HCT116 (cell line): ENCODE measurements around the gene HOXD13. TPM values are rescaled to one million over a fixed set of nuclear protein-coding genes. Genes with fewer than 3 reads are reported as not detected.

Source experiments
- ATAC-seq: fragments of 200-7000 bp; cut with Tn5 transposase; 2 replicates; pipeline ENCODE4 v1.9.1; 2020; ENCODE audit warnings: mild to moderate bottlenecking, moderate library complexity
- BruUV-seq: library from RNA; stranded (reverse); fragments of 400-500 nt; replicated peaks from 2 replicates; lab custom pipeline; 2021; lab: Mats Ljungman, UMichigan
- CTCF ChIA-PET: fragments of 300-600 bp; sonication (Branson Sonifier 250); formaldehyde crosslinking; loops from one replicate; lab custom pipeline; 2021; ENCODE audit warnings: antibody characterized with exemption; lab: Charles Lee
- POLR2A ChIA-PET: fragments of 300-600, 350-600 bp; sonication (Branson Sonifier 250); formaldehyde crosslinking; loops from one replicate; lab custom pipeline; 2021; ENCODE audit warnings: antibody characterized with exemption; lab: Charles Lee
- RAD21 ChIA-PET, 2 experiments: fragments of 300-600 bp; sonication (Branson Sonifier 250); formaldehyde crosslinking; loops; one replicate each; lab custom pipeline; 2023; ENCODE audit warnings: low total read pairs in 2 of 2; ENCODE audit not compliant: uncharacterized antibody in 2 of 2, unreplicated experiment in 2 of 2, low non-redundant PET in 1 of 2; lab: Charles Lee
- DNase-seq: peaks from one replicate; pipeline ENCODE4 v3.0.0-alpha.2; 2010; ENCODE audit warnings: low read depth, low spot score
- H2AFZ ChIP-seq: fragments of 200-600 bp; shearing (Covaris generic), sonication (generic); 2 replicates; pipeline ENCODE4 v1.6.1; 2017; ENCODE audit warnings: low read depth, mixed run types, mixed read lengths, antibody characterized with exemption, low read length; ENCODE audit not compliant: poor library complexity, severe bottlenecking
- H3K27ac ChIP-seq: 2 replicates; pipeline ENCODE4 v1.5.1; 2012; ENCODE audit warnings: low read depth, low read length
- H3K27me3 ChIP-seq: fragments of 200-600 bp; sonication (generic); 2 replicates; pipeline ENCODE4 v1.6.1; 2016; ENCODE audit warnings: mixed run types, low read length, mixed read lengths; ENCODE audit not compliant: insufficient read depth
- H3K36me3 ChIP-seq, 2 experiments: fragments of 200-500 bp in 1 of 2; fragments of 200-600 bp in 1 of 2; sonication (Bioruptor generic) in 1 of 2; sonication (generic) in 1 of 2; 2 replicates each; pipeline versions ENCODE4 v1.5.1 to v1.6.1; 2014 to 2016; ENCODE audit warnings: low read length in 2 of 2, inconsistent platforms in 1 of 2, mixed read lengths in 1 of 2, mixed run types in 1 of 2; ENCODE audit not compliant: insufficient read depth in 2 of 2, control insufficient read depth in 1 of 2
- H3K4me1 ChIP-seq, 2 experiments: fragments of 200-600 bp in 1 of 2; sonication (generic) in 1 of 2; 2 replicates each; pipeline versions ENCODE4 v1.5.1 to v1.6.1; 2012 to 2017; ENCODE audit warnings: low read length in 2 of 2, inconsistent platforms in 1 of 2, mild to moderate bottlenecking in 1 of 2, mixed read lengths in 1 of 2, mixed run types in 1 of 2, moderate library complexity in 1 of 2; ENCODE audit not compliant: insufficient read depth in 2 of 2, control insufficient read depth in 1 of 2
- H3K4me2 ChIP-seq: fragments of 200-600 bp; sonication (generic); 2 replicates; pipeline ENCODE4 v1.6.1; 2017; ENCODE audit warnings: mixed run types, low read length, mixed read lengths
- H3K4me3 ChIP-seq, 2 experiments: fragments of 200-600 bp in 1 of 2; sonication (generic) in 1 of 2; replicated peaks in 1 of 2; 2 replicates each; pipeline ENCODE4 v1.5.1; 2011 to 2016; ENCODE audit warnings: low read length in 2 of 2, control low read depth in 1 of 2, low read depth in 1 of 2, mild to moderate bottlenecking in 1 of 2, mixed read lengths in 1 of 2, mixed run types in 1 of 2
- H3K79me2 ChIP-seq: fragments of 200-600 bp; sonication (generic); 2 replicates; pipeline ENCODE4 v1.6.1; 2017; ENCODE audit warnings: mild to moderate bottlenecking, mixed run types, low read length, moderate library complexity, mixed read lengths; ENCODE audit not compliant: insufficient read depth
- H3K9ac ChIP-seq: fragments of 200-600 bp; sonication (generic); 2 replicates; pipeline ENCODE4 v1.6.1; 2016; ENCODE audit warnings: low read length, mixed read lengths
- H3K9me2 ChIP-seq: fragments of 200-600 bp; sonication (generic), shearing (Covaris generic); 2 replicates; pipeline ENCODE4 v1.6.1; 2017; ENCODE audit warnings: mixed run types, mild to moderate bottlenecking, moderate library complexity; ENCODE audit not compliant: insufficient read depth
- H3K9me3 ChIP-seq, 2 experiments: fragments of 200-500 bp in 1 of 2; fragments of 200-600 bp in 1 of 2; sonication (Bioruptor generic) in 1 of 2; sonication (generic) in 1 of 2; 2 replicates each; pipeline ENCODE4 v1.6.1; 2014 to 2017; ENCODE audit warnings: low read length in 2 of 2, mixed read lengths in 2 of 2, inconsistent platforms in 1 of 2, low read depth in 1 of 2, mild to moderate bottlenecking in 1 of 2, mixed run types in 1 of 2, moderate library complexity in 1 of 2; ENCODE audit not compliant: control insufficient read depth in 1 of 2, insufficient read depth in 1 of 2
- H4K20me1 ChIP-seq: fragments of 200-600 bp; sonication (generic), shearing (Covaris generic); 2 replicates; pipeline ENCODE4 v1.6.1; 2017; ENCODE audit warnings: mixed run types, mild to moderate bottlenecking, moderate library complexity; ENCODE audit not compliant: insufficient read depth
- ATF3 ChIP-seq: IDR thresholded peaks from 2 replicates; pipeline ENCODE4 v1.6.1; 2012
- CBX3 ChIP-seq: IDR thresholded peaks from 2 replicates; pipeline ENCODE4 v1.6.1; 2012; ENCODE audit warnings: low read depth
- CEBPB ChIP-seq: IDR thresholded peaks from 2 replicates; pipeline ENCODE4 v1.6.1; 2012; ENCODE audit warnings: low read depth
- CTCF ChIP-seq, 3 experiments: fragments of 200-600 bp in 1 of 3; sonication (generic) in 1 of 3; IDR thresholded peaks in 2 of 3; conservative IDR thresholded peaks in 1 of 3; 2 replicates each; pipeline ENCODE4 v1.5.1; 2012 to 2017; ENCODE audit warnings: low read depth in 2 of 3, low read length in 2 of 3, antibody characterized with exemption in 1 of 3, borderline replicate concordance in 1 of 3, control low read depth in 1 of 3, mild to moderate bottlenecking in 1 of 3, mixed read lengths in 1 of 3, mixed run types in 1 of 3, moderate library complexity in 1 of 3; ENCODE audit not compliant: insufficient read depth in 1 of 3
- EGR1 ChIP-seq: IDR thresholded peaks from 2 replicates; pipeline ENCODE4 v1.6.1; 2012; ENCODE audit warnings: low read depth
- ELF1 ChIP-seq: IDR thresholded peaks from 2 replicates; pipeline ENCODE4 v1.6.1; 2012; ENCODE audit warnings: low read depth, borderline replicate concordance
- FOSL1 ChIP-seq: IDR thresholded peaks from 2 replicates; pipeline ENCODE4 v1.6.1; 2012; ENCODE audit warnings: low read depth
- JUND ChIP-seq: IDR thresholded peaks from 2 replicates; pipeline ENCODE4 v1.6.1; 2012
- MAX ChIP-seq: IDR thresholded peaks from 2 replicates; pipeline ENCODE4 v1.6.1; 2012
- POLR2A ChIP-seq: IDR thresholded peaks from 2 replicates; pipeline ENCODE4 v1.7.0; 2011; ENCODE audit warnings: borderline replicate concordance; ENCODE audit not compliant: insufficient read depth, insufficient read length; ENCODE audit errors: extremely low read depth
- POLR2AphosphoS5 ChIP-seq: IDR thresholded peaks from 2 replicates; pipeline ENCODE4 v1.6.1; 2011; ENCODE audit warnings: mild to moderate bottlenecking, low read depth, low read length, moderate library complexity
- RAD21 ChIP-seq: IDR thresholded peaks from 2 replicates; pipeline ENCODE4 v1.6.1; 2012; ENCODE audit warnings: low read depth, mild to moderate bottlenecking
- SIN3A ChIP-seq: IDR thresholded peaks from 2 replicates; pipeline ENCODE4 v1.6.1; 2012; ENCODE audit warnings: low read depth
- SRF ChIP-seq: IDR thresholded peaks from 2 replicates; pipeline ENCODE4 v1.6.1; 2012; ENCODE audit warnings: low read depth
- TCF7L2 ChIP-seq: IDR thresholded peaks from 2 replicates; pipeline ENCODE4 v1.7.0; 2011; ENCODE audit warnings: borderline replicate concordance, inconsistent platforms; ENCODE audit not compliant: insufficient read depth, insufficient read length; ENCODE audit errors: extremely low read depth
- YY1 ChIP-seq: IDR thresholded peaks from 2 replicates; pipeline ENCODE4 v1.6.1; 2011; ENCODE audit warnings: low read length, low read depth, moderate library complexity, mild to moderate bottlenecking; ENCODE audit not compliant: insufficient replicate concordance; ENCODE audit errors: extremely low read depth
- ZFX ChIP-seq: fragments of 450-650 bp; IDR thresholded peaks from 2 replicates; pipeline ENCODE4 v1.6.1; 2017
- ZNF274 ChIP-seq: fragments of 200-500 bp; sonication (Bioruptor generic); IDR thresholded peaks from 2 replicates; pipeline ENCODE4 v1.6.1; 2014; ENCODE audit warnings: mild to moderate bottlenecking, low read depth, low read length, inconsistent platforms
- intact Hi-C: fragments of 100-400 bp; cut with micrococcal nuclease; formaldehyde crosslinking; loops from 2 replicates; pipeline ENCODE4 v1.10.0; 2022
- total RNA-seq: library from RNA; stranded (reverse); gene quantifications from one replicate; pipeline ENCODE4 v1.2.1, GENCODE V29; 2021; ENCODE audit not compliant: unreplicated experiment
- TF ChIP-seq, protein P1 (sequence below): IDR thresholded peaks from 2 replicates; pipeline ENCODE4 v1.6.1; 2012; ENCODE audit warnings: low read depth
- TF ChIP-seq, protein P2 (sequence below): IDR thresholded peaks from 2 replicates; pipeline ENCODE4 v1.6.1; 2011; ENCODE audit warnings: mild to moderate bottlenecking, low read length, moderate library complexity; ENCODE audit not compliant: insufficient replicate concordance; ENCODE audit errors: extremely low read depth

The HOXD13 gene
- total RNA-seq, 1 experiment from 2014 or later = not detected

DNA sequence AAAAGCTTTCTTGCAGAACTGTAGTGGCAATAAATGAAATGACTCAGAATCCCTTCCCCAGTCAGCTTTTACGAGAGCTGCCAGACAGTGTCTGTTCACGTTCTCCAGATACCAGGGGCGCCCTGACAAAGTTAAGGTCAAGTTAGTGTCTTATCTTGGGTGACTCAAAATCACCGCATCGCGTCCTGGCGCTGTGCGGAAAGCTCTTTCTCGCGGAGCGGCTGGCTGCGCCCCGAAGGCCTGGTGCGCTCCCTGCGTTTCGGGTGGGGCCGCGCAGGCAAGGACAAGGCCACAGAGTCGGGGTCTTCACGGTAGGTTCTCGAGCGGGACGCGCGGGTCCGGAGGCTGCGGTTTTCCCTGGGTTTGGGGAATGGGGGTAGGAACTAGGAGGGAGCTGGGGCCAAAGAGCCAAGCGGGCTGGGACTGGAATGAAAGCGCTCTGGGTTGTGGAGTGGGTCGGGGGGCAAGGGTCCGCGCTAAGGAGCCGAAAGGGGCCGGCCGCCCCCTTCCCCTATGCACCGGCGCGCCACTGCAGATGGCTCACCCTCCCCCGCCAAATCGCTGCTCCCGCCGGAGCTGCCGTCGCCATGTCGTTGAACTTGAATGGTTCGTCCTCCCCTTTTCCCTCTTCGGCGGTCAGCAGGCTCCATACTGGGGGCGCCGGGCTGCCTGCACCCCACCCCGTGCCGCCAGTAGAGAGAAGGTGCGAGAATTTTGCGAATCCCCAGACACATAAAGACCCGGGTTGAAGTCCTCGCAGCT lies 12.0 kb downstream of the HOXD13 start:
- ATAC-seq = no peak
- H3K4me2 ChIP-seq = no peak overlapping the region
- no peaks in the 10 kb centered on the region for H3K27me3 ChIP-seq
- DNase-seq = no peak
- no peak overlapping the region for H3K4me3 ChIP-seq
- CTCF ChIA-PET = no interaction called here
- H2AFZ ChIP-seq = no peak overlapping the region
- H3K27ac ChIP-seq = no peak overlapping the region
- H3K9me3 ChIP-seq = no peaks in the 10 kb centered on the region
- TF ChIP-seq JUND (no peak), ZNF274 (no peak), TCF7L2 (no peak), POLR2AphosphoS5 (no peak), ZFX (no peak), SIN3A (no peak), RAD21 (no peak), YY1 (no peak), EGR1 (no peak), ELF1 (no peak), MAX (no peak), SRF (no peak), ATF3 (no peak), CTCF (IDR thresholded peaks at IDR 0.05 in 2 of 3, conservative IDR thresholded peaks at IDR 0.05 in 1 of 3; ENCODE audit: borderline replicate concordance in 1 of 3, insufficient read depth in 1 of 3, low read depth in 2 of 3, low read length in 2 of 3) (no peak), FOSL1 (no peak), CEBPB (no peak), POLR2A (no peak), CBX3 (no peak)
- TF ChIP-seq, protein P1, sequence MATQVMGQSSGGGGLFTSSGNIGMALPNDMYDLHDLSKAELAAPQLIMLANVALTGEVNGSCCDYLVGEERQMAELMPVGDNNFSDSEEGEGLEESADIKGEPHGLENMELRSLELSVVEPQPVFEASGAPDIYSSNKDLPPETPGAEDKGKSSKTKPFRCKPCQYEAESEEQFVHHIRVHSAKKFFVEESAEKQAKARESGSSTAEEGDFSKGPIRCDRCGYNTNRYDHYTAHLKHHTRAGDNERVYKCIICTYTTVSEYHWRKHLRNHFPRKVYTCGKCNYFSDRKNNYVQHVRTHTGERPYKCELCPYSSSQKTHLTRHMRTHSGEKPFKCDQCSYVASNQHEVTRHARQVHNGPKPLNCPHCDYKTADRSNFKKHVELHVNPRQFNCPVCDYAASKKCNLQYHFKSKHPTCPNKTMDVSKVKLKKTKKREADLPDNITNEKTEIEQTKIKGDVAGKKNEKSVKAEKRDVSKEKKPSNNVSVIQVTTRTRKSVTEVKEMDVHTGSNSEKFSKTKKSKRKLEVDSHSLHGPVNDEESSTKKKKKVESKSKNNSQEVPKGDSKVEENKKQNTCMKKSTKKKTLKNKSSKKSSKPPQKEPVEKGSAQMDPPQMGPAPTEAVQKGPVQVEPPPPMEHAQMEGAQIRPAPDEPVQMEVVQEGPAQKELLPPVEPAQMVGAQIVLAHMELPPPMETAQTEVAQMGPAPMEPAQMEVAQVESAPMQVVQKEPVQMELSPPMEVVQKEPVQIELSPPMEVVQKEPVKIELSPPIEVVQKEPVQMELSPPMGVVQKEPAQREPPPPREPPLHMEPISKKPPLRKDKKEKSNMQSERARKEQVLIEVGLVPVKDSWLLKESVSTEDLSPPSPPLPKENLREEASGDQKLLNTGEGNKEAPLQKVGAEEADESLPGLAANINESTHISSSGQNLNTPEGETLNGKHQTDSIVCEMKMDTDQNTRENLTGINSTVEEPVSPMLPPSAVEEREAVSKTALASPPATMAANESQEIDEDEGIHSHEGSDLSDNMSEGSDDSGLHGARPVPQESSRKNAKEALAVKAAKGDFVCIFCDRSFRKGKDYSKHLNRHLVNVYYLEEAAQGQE = no peak
- TF ChIP-seq, protein P2, sequence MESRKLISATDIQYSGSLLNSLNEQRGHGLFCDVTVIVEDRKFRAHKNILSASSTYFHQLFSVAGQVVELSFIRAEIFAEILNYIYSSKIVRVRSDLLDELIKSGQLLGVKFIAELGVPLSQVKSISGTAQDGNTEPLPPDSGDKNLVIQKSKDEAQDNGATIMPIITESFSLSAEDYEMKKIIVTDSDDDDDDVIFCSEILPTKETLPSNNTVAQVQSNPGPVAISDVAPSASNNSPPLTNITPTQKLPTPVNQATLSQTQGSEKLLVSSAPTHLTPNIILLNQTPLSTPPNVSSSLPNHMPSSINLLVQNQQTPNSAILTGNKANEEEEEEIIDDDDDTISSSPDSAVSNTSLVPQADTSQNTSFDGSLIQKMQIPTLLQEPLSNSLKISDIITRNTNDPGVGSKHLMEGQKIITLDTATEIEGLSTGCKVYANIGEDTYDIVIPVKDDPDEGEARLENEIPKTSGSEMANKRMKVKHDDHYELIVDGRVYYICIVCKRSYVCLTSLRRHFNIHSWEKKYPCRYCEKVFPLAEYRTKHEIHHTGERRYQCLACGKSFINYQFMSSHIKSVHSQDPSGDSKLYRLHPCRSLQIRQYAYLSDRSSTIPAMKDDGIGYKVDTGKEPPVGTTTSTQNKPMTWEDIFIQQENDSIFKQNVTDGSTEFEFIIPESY = no peak
- TF ChIP-seq, all 23 proteins: peak for 0
- Histone ChIP-seq H3K36me3 (no peaks in the 10 kb centered on the region), H3K4me1 (peaks cover 0 to 11% of the 10 kb centered on the region in 2 experiments; a peak in 1 of 4 replicates), H4K20me1 (no peaks in the 10 kb centered on the region), H3K9me2 (no peaks in the 10 kb centered on the region), H3K79me2 (no peaks in the 10 kb centered on the region), H3K9ac (no peak overlapping the region)
- intact Hi-C loops = no loop called here
- no TSS peak for BruUV-seq
- POLR2A ChIA-PET = no interaction called here
- RAD21 ChIA-PET = no interaction called here
